Breast epithelium (tissue), 4 donors: ENCODE data around the gene GOLGA6L1. TPM values are rescaled to one million over a fixed set of nuclear protein-coding genes. Genes with fewer than 3 reads are reported as not detected.
"Not testable (repeated sequence)": the region's sequence is repeated elsewhere in the genome, so short reads cannot be mapped to it uniquely, and the experiment has no call there.

Source experiments
- DNase-seq, 2 donors: peaks; one replicate each; pipeline ENCODE4 v3.0.0-alpha.2; 2019; ENCODE audit warnings: low spot score in 2 of 2
- H3K27ac ChIP-seq, 2 donors: fragments of 200-600 bp; sonication (generic) in 1 of 2; one replicate each; pipeline ENCODE4 v1.5.1; 2016 to 2019; ENCODE audit warnings: mild to moderate bottlenecking in 1 of 2
- H3K27me3 ChIP-seq, 2 donors: fragments of 200-600 bp; sonication (generic) in 1 of 2; one replicate each; pipeline versions ENCODE4 v1.5.1 to v1.6.0; 2017 to 2019; ENCODE audit warnings: control low read depth in 1 of 2, mild to moderate bottlenecking in 1 of 2
- H3K36me3 ChIP-seq: fragments of 200-600 bp; one replicate; pipeline ENCODE4 v1.5.1; 2019
- H3K4me1 ChIP-seq, 2 donors: fragments of 200-600 bp; sonication (generic); one replicate each; pipeline ENCODE4 v1.5.1; 2016 to 2019; ENCODE audit warnings: control low read depth in 1 of 2
- H3K4me3 ChIP-seq, 3 donors: fragments of 200-600 bp; sonication (generic); 1 replicate in 2 of 3; 2 replicates in 1 of 3; pipeline ENCODE4 v1.5.1; 2016 to 2019; ENCODE audit warnings: mild to moderate bottlenecking in 3 of 3, moderate library complexity in 2 of 3
- H3K9me3 ChIP-seq, 2 donors: fragments of 200-600 bp; sonication (generic) in 1 of 2; one replicate each; pipeline ENCODE4 v1.5.1; 2016 to 2019; ENCODE audit warnings: control low read depth in 1 of 2
- CTCF ChIP-seq, 3 donors: fragments of 450-650 bp; IDR thresholded peaks; one replicate each; pipeline ENCODE4 v1.5.1; 2016 to 2017; ENCODE audit warnings: antibody characterized with exemption in 3 of 3, mild to moderate bottlenecking in 3 of 3, moderate library complexity in 3 of 3
- POLR2A ChIP-seq: fragments of 450-650 bp; IDR thresholded peaks from one replicate; pipeline ENCODE4 v1.6.1; 2016; ENCODE audit warnings: antibody characterized with exemption, mild to moderate bottlenecking, moderate library complexity
- POLR2AphosphoS5 ChIP-seq, 3 donors: sonication (generic); formaldehyde crosslinking; IDR thresholded peaks; one replicate each; pipeline ENCODE4 v1.6.1; 2017; ENCODE audit warnings: antibody characterized with exemption in 3 of 3
- intact Hi-C: fragments of 100-400 bp; cut with DNase I; formaldehyde crosslinking; loops from one replicate; pipeline ENCODE4 v1.15.1; 2023; ENCODE audit warnings: low total_unique reads
- total RNA-seq, 3 donors: library from RNA; depleted of rRNA; stranded (reverse); fragments of >200 nt; gene quantifications; one replicate each; pipeline ENCODE4 v1.1.0, GENCODE V29; 2016

GOLGA6L1 gene
- total RNA-seq, 3 donors from 2014 or later = not detected

GRCh38 chr15:23095796-23096195, 40.8 kb downstream of the GOLGA6L1 start:
- intact Hi-C loops = no loop called here

GRCh38 chr15:23083115-23083514, 53.5 kb downstream of the GOLGA6L1 start:
- DNase-seq = no peak
- Histone ChIP-seq H3K36me3 (no peaks in the 10 kb centered on the region), H3K27me3 (no peaks in the 10 kb centered on the region), H3K4me3 (no peak overlapping the region), H3K27ac (no peak overlapping the region), H3K9me3 (no peaks in the 10 kb centered on the region), H3K4me1 (no peaks in the 10 kb centered on the region)
- intact Hi-C loops = no loop called here
- TF ChIP-seq CTCF (IDR thresholded peaks at IDR 0.05) (no peak), POLR2A (no peak), POLR2AphosphoS5 (IDR thresholded peaks at IDR 0.05) (no peak)

More at GRCh38 chr15:23095796-23096195, 40.8 kb downstream of the GOLGA6L1 start:
- no peak for TF ChIP-seq POLR2AphosphoS5 (IDR thresholded peaks at IDR 0.05)
- TF ChIP-seq POLR2A = no peak
- no peak for TF ChIP-seq CTCF (IDR thresholded peaks at IDR 0.05)
- Histone ChIP-seq H3K27ac (no peak overlapping the region), H3K4me1 (no peaks in the 10 kb centered on the region), H3K4me3 (no peak overlapping the region), H3K9me3 (no peaks in the 10 kb centered on the region), H3K36me3 (no peaks in the 10 kb centered on the region), H3K27me3 (no peaks in the 10 kb centered on the region)
- no peak for DNase-seq

GRCh38 chr15:23081996-23082737, 54.5 kb downstream of the GOLGA6L1 start:
- H3K4me3 ChIP-seq, H3K27me3 ChIP-seq, H3K27ac ChIP-seq, H3K9me3 ChIP-seq, H3K4me1 ChIP-seq, intact Hi-C loops, H3K36me3 ChIP-seq, DNase-seq: not testable (repeated sequence)

- no peak for DNase-seq
- TF ChIP-seq CTCF (IDR thresholded peaks at IDR 0.05) = no peak
- no peak for TF ChIP-seq POLR2AphosphoS5 (IDR thresholded peaks at IDR 0.05)
- TF ChIP-seq POLR2A = no peak
- H3K27ac ChIP-seq = no peak overlapping the region
- no peak overlapping the region for H3K4me3 ChIP-seq
- no peaks in the 10 kb centered on the region for H3K4me1 ChIP-seq
- H3K27me3 ChIP-seq = no peaks in the 10 kb centered on the region
- H3K36me3 ChIP-seq = no peaks in the 10 kb centered on the region
- H3K9me3 ChIP-seq = no peaks in the 10 kb centered on the region
- intact Hi-C loops = no loop called here
Measured at GRCh38 chr15:23081271-23081670, 55.4 kb downstream of the GOLGA6L1 start.

- TF ChIP-seq POLR2A (no peak), POLR2AphosphoS5 (IDR thresholded peaks at IDR 0.05) (no peak), CTCF (IDR thresholded peaks at IDR 0.05) (no peak)
- DNase-seq = no peak
- no peak overlapping the region for H3K27ac ChIP-seq
- H3K4me1 ChIP-seq = no peaks in the 10 kb centered on the region
- no peak overlapping the region for H3K4me3 ChIP-seq
- no peaks in the 10 kb centered on the region for H3K27me3 ChIP-seq
- no peaks in the 10 kb centered on the region for H3K36me3 ChIP-seq
- H3K9me3 ChIP-seq = no peaks in the 10 kb centered on the region
- intact Hi-C loops = no loop called here
Measured at GRCh38 chr15:23079766-23080165, 56.9 kb downstream of the GOLGA6L1 start.

Other genes starting within 250 kb of the GOLGA6L1 start
- gene CYFIP1, start 156.5 kb downstream of the GOLGA6L1 start, total RNA-seq = 100 to 1,000 TPM in 2 of 3 donors, 10 to 100 TPM in 1; 97.9 to 128 (median 124) TPM
- gene TUBGCP5, start 97.3 kb downstream of the GOLGA6L1 start, total RNA-seq = 10 to 100 TPM; 27.5 to 33.6 (median 28.0) TPM
- not detected for gene GOLGA6L26, start 197.4 kb upstream of the GOLGA6L1 start, total RNA-seq
- under 1 TPM in 2 of 3 donors, not detected in 1; under 0.01 to 0.44 TPM for gene GOLGA8S, start 217.9 kb upstream of the GOLGA6L1 start, total RNA-seq